ENCODE measurements around the gene MICALL2.

GRCh38 chr7:1493129-1493528, 33.9 kb upstream of the MICALL2 start:
- no peak for TF ChIP-seq CTCF (IDR thresholded peaks at IDR 0.05)
- no peak for TF ChIP-seq POLR2A (IDR thresholded peaks at IDR 0.05; ENCODE audit: low read length)
- TF ChIP-seq EHMT2 (IDR thresholded peaks at IDR 0.05; ENCODE audit: low read depth) = no peak
- no peak for TF ChIP-seq HOXB5 (CRISPR knock-in tag; IDR thresholded peaks at IDR 0.05)
- no peak for TF ChIP-seq NR3C1 (IDR thresholded peaks at IDR 0.05)
- TF ChIP-seq MAX (IDR thresholded peaks at IDR 0.05) = no peak
- no peak for TF ChIP-seq ESRRA (IDR thresholded peaks at IDR 0.05; ENCODE audit: borderline replicate concordance, low read length)
- no peak for TF ChIP-seq POLR2AphosphoS2 (conservative IDR thresholded peaks at IDR 0.05; ENCODE audit: low read length)
- no peak for TF ChIP-seq RAD21 (conservative IDR thresholded peaks at IDR 0.05 in 1 of 2, IDR thresholded peaks at IDR 0.05 in 1 of 2)
- no peak for TF ChIP-seq USF2 (IDR thresholded peaks at IDR 0.05)
- no peak for TF ChIP-seq CBX2 (IDR thresholded peaks at IDR 0.05; ENCODE audit: borderline replicate concordance, low read depth)
- TF ChIP-seq RFX5 (IDR thresholded peaks at IDR 0.05) = no peak
- TF ChIP-seq RCOR1 (IDR thresholded peaks at IDR 0.05; ENCODE audit: low read depth, low read length) = no peak
- no peak for TF ChIP-seq REST (IDR thresholded peaks at IDR 0.05)

All from A549 (cell line).